Activated CD4-positive, CD25-positive, alpha-beta regulatory T cell (primary cell): ENCODE data around the gene LIN28A.

Experiments used
- DNase-seq, 4 experiments: peaks; one replicate each; lab custom pipeline; 2025; lab: John Stamatoyannopoulos, UW

The LIN28A gene

DNA sequence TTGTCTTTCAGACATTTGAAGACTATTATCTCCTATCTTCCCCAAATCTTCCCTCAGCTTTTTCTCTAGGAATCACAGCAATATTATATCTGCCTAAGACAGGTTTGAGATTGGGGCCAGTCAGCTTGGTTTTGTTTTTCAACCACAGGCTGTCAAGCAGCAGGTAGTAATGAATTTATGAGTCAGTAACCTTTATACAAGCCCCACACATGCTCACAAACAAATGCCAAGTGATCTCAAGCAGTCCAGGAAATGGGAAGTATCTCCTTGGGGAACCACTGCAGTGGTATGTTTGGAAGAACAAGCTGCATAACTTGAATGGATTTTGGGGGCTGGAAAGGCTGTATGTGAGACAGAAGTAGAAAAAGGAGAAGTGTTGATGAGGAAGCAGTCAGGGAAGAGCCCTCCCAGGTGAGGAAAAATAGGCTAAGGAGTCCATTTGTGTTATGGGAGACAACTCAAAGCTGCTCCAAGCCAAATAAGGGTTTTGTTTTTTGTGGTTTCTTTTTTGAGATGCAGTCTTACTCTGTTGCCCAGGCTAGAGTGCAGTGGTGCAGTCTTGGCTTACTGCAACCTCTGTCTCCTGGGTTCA is 23.6 kb downstream of the LIN28A start:
- no peak for DNase-seq

DNA sequence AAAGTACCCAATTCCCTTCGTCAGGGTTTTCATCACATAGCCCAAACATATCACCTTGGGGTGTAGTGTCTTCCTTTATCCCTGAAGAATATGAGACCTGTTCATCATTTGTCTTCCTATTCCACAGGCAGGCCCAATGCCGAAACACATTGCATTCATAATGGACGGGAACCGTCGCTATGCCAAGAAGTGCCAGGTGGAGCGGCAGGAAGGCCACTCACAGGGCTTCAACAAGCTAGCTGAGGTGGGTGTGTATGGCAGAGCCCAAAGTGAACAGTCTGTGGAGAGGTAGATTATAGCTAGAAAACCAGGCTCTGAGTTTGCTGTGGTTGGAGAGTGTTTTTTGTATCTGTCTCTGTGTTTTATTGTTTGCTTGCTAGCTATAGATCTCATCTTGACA is 27.4 kb downstream of the LIN28A start:
- no peak for DNase-seq

DNA sequence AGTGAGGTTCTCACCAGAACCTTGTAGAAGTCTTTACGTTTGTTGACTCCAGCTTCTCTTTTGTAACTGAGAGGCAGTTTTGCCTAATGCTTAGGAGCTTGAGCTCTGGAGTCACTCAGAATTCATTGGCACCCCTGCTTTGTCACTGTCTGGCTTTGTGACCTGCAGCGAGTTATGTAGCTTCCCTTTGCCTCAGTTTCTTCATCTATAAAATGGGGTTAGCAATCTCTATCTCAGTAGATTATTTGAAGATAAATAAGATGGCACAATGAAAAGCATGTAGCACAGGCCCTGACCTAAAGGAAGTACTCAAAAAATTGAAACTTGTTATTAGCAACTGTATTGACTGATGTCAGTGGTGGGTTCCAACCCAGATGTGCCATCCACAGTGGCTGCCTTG is 29.6 kb downstream of the LIN28A start:
- DNase-seq: no peak

DNA sequence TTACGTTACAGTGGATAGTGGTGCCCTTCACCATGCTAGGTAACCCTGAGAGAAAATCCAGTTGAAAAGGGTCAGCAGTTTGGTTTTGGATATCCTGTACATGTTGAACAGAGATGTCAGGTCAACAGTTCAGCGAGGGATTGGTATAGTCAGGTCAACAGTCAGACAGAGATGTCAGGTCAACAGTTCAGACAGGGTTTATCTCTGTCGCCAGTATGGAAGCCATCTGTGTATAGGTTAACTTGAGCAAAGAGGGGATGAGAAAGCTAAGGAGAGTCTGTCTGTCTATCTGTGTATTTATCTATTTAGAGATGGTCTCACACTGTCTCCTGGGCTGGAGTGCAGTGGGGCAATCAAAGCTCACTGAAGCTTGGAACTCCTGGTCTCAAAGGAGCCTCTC is 39.3 kb downstream of the LIN28A start:
- no peak for DNase-seq

DNA sequence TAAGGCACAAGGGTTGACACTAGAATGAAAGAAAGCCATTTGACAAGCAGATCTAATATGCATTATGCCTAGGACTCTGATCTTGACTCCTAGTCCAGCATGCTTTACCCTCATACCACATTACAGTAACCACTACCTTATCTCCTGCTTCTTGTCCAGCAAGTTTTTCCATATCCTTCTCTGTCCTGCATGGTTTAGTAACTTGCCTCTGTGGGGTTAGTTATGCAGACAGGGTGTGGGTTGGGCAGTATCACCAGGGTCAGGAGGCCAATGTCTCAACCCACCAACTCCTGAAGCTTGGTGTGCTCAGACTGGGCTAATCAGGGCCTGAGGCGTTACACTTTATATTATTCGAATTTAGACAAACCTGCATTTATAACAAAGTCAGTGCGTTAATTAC is 40.3 kb downstream of the LIN28A start:
- no peak for DNase-seq

DNA sequence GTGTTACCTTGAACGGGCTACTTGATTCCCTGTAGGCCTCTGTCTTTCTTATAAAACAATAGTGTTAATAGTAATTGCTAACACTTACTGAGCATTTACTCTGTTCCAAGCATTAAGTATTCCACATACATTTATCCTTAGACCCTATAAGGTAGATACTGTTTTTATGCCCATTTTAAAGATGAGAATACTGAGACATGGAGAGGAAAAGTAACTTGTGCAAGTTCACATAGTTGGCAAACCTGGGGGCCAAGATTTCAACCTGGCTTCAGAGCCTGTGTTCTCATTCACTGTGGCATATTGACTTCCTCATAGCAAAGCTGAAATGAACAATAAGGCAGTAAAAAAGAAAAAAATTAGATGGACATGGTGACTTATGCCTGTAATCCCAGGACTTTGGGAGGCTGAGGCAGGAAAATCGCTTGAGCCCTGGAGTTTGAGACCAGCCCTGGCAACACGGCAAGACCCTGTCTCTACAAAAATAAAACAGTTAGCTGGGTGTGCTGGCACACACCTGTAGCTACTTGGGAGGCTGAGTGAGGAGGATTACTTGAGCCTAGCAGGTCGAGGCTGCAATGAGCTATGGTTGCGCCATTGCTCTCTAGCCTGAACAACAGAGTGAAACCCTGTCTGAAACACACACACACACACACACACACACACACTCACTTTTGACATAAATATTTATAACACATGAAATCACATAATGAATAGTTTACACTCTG is 42.0 kb downstream of the LIN28A start:
- no peak for DNase-seq

DNA sequence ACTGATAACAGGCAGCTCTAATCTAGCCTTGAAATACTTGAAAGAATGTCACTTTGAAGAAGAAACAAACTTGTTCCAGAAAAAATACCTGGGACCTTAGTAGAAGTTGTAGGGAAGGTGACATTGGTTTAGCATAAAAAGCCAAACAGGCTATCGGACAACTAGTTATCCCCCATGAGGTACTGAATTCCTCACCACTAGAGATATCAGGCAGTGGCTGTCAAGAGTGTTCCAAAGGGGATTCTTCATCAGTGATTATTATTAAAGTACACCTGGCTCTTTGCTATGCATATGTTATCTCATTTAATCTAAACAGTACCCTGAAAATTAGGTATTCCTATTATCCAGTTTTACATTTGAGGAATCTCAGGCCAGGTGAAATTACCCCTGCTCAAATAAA is 48.5 kb downstream of the LIN28A start:
- no peak for DNase-seq

DNA sequence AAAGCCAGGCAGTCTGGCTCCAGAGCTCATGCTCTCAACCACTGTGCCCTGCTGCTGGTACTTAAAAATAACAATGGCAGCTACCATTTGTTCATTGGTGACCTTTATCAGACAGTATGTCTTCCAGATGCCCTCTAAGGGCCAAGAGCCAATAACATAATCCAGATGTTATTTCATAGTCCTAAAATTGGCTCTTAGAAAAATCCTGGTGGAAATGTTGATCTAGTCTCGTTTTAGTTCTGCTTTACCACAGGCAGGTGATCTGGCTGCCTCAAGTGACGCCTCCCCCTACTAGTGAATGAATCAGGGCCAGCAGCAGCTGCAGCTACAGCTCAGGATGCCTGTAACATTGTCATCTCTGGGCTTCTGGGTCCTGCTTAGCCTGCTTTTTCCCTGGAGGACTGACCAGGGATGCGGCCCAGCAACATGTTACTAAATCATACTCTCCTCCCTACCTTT is 49.0 kb downstream of the LIN28A start:
- no peak for DNase-seq

DNA sequence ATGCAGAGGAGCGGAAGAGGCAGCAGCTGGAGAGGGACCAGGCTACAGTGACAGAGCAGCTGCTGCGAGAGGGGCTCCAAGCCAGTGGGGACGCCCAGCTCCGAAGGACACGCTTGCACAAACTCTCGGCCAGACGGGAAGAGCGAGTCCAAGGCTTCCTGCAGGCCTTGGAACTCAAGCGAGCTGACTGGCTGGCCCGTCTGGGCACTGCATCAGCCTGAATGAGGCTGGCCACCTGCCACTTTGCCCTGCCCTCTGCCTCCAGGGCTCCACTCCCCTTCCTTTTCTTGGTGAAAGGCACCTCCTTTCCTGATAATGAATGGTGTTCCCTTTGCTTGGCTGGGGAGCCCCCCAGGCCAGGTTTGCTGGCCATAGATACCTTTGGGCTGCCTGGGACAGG is 58.3 kb downstream of the LIN28A start:
- no peak for DNase-seq

DNA sequence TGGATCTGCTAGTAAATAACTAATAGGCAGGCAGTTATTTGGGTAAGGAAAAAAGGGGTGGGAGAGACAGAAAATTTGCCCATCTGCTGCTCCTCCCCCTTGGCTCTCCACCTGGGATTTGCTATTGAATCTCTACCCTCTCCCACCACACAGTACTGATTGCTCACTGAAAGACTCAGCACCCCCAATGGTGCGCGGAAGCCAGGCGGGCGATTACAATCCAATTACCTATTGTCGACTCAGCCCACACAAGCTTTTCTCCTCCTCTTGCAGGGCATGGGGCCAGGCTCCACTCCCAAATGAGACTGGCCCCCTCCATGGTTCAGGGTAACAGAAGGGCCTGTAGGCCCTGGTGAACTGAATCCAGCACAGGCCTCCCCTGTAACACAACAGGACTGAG is 58.9 kb downstream of the LIN28A start:
- no peak for DNase-seq

DNA sequence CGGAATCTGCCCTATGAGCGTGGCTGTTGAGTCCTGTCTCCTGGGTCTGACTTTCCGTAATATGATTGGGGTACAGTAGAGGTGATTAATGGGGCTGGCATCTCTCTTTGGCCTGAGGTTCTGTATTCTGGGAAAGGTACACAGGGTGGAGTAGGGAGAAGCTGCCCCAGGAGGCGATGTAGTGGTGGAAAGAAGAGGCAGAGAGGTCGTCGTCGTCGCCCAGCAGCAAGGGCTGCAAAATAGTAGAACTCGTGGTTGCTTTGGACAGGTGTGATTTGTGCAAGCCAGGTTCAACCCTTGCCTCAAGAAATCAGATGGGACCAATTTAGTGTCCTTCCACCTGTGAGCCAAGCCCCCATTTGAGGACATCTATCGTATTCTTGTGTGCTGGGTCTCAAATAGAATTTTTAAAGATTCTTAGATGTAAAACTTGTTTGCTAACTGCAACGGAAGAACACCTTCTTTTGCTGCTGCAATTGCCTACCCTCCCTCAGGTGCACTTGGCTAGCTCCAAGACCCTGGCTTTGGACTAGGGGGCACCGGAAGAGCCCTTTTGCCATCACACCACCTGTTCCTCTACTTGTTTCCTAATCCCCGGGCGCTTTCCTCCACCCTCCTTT is 60.4 kb downstream of the LIN28A start:
- DNase-seq: no peak

DNA sequence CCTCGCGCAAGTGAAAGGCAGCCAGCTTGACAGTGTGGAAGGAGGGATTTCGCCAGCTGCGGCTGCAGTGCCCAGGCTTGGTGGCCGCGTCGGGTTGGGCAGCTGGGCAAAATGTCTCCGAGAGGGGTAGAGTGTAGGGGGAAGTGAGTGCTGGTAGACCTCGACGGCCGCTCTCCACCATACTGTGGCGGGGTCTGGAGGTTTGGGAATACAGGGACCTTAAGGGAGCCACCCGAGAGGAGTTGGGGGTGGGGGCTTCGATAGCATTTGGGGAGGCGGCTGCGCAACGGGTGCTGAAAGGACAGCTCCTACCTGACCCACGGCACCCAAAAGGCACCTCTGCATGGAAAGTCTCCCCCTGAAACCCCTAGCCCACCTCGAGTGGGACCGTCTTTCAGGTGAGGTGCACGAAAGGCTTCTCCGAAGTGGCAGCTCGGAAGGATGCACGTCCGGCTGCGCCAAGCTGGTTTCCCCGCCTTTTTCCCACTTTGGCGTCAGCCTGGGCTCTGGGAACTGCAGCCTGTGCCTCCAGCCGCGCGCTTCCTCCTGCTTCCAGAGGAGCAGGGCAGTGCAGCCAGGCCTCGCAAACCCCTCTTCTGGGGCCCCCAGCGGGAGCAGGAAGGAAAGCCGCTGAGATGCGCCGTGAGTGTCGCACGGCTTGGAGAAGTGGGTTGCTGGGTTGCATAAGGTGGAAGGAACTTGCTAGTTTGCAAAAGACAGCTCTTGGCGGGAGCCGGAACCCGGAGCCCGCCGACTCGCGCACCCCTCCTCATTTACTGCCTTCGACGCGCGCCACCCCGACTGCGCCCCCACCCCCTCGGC is 61.1 kb downstream of the LIN28A start:
- peak in 1 of 4 experiments; percentile 19 for DNase-seq

DNA sequence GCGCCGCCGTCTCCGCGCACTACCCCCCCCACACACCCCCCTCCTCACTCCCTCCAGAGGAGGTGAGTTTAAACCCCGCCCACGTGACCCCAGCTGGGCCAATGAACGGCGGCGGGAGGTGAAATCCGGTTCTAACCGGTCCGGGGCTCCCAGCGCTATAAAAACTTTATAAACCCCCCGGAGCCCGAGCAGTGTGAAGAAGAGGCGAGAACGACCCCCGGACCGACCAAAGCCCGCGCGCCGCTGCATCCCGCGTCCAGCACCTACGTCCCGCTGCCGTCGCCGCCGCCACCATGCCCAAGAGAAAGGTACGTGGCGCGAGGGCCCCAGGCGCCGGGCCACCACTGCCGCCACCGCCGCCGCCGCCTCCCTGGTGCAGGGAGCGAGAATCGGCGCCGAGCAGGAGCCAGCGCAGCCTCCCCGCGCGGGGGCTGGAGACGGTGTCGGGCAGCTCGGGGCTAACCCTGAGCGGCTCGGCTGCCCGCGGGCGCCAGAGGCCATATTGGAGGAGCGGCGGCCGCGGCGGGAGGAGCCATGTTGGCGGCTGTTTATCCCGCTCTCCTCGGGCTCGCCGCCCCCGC is 61.8 kb downstream of the LIN28A start, which contains the start of gene HMGN2:
TSS of gene HMGN2 (plus strand) at position 121 of the 581 bp plus-strand sequence. CDS start at position 294, 173 bp downstream.
- DNase-seq: peak; percentile 65 to 86 (median 77)

DNA sequence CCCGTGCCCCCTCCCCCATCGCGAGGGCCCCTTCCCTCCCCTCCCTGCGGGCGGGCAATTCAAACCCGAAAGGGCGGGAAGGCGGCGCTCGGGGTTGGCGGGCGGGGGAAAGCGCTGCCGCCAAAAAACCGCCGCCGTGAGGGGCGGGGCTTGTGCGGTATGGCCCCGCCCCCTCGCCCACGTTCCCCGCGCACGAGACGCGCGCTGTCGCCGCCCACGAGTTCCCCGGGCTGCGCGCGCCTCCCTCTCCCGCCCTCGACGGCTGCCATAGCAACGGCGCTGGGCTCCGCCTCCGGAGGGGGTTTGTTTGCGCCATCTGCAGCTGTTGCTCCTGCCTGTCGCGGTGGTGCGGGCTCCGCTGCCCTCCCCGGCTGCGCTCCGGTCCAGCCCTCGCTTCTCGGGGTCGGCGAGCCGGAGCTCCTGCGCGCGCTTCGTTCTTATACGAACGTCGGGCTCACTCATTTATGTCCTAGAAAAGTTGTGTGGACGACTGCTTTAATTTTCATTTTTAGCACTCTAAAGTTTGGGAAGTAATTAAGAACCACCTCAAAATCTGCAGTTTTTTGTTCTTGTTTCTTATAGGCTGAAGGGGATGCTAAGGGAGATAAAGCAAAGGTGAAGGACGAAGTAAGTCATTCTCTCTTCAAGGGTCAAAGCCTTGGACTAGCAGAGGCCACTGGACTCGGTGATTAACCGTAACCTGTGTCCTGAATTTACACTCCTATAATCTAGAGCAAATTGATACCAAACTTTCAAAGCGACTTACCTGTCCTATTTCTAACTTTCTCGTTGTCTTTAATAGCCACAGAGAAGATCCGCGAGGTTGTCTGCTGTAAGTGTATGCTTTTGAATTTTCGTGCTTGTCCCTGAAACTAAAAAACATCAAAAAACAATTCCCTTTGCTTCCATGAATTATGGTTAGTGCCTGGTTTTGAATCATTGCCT is 62.6 kb downstream of the LIN28A start:
- peak; percentile 89 to 96 (median 94) for DNase-seq

DNA sequence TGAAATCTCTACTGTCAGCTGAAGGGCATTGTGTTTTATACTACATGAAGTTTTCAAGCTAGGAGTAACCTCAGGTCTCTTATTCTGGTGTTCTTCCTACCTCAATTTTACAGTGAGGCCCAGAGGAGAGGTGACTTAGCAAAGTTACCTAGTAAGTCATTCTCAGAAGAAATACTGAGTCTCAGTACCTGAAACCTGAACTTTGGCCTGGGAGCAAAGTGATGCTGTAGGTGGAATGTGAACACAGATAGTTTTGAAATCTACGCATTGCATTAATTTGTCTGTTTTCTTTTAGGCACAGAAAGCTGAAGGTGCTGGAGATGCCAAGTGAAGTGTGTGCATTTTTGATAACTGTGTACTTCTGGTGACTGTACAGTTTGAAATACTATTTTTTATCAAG is 64.2 kb downstream of the LIN28A start:
- no peak for DNase-seq

DNA sequence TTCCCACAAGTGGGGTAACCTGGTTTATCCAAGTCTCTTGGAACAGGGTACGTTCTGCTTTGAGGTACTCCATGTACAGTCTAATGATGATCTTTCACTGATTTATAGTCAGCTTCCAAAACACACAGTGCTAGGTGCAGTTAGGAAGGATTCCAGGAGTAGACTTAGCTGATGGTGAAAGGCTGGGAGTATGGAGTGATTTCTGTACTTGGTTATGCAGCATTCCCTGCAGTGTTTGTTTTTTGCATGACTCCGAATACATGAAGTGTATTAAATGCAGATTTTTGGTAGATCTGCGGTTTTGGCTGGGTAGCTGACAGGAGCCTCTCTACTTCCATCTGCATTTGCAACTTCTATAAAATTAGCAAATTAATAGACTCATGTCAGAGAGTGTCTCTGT is 65.4 kb downstream of the LIN28A start:
- DNase-seq: no peak

DNA sequence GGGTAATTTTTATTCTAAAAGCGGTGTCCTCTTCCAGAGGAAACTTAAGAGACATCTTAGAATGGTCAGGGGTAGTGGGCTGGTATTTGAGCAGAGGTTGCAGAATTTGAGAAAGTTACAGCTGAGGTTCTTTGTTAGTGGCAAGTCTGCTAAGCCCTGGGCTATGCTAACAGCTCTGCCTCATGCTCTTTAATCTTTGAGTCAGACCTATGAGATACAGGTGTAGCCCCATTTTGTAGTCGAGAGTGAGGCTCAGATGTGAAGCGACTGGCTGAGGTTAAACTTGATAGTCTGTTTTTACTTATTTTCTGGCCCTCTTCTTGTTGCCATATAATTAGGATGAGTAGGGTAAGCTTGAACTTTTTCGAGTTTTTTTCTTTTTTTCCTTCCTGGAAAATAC is 66.3 kb downstream of the LIN28A start:
- no peak for DNase-seq

DNA sequence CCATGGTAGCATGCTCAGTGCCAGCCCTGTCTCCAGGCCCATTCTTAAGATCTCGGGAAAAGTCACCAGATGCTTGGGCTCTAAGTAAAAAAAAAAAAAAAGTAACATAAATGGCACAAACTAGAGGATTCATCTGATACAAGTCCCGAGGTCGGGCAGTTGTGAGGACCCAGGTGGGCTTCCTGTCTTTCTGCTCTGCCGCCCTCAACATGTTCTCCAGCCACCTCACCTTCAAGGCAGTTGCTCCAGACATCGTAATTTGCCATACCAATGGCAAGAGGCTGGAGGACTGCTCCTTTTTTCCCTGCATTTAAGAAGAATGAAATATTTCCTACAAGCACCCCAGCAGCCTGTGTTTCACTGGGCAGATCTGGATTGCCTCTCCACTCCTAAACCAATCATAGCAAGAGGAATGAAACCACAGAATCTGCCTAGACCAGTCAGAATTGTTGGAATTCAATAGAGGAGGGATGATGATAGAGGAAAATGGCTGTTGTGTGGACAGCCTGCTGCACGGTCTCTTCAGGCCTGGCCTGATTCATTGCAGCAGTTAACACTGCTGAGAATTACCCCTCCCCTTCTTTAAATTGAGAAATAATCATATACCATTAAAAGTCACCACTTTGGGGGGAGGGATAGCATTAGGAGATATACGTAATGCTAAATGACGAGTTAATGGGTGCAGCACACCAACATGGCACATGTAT is 67.0 kb downstream of the LIN28A start:
- DNase-seq: no peak

DNA sequence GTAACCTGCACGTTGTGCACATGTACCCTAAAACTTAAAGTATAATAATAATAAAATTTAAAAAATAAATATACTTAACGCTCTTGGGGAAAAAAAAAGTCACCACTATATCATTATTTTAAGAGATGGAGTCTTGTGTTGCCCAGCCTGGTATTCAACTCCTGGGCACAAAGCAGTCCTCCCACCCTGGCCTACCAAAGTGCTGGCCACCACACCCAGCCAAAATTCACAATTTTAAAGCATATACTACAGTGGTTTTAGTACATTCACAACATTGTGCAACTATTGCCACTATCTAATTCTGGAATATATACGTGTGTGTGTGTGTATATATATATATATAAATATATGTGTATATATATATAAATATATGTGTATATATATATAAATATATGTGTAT is 67.5 kb downstream of the LIN28A start:
- no peak for DNase-seq

DNA sequence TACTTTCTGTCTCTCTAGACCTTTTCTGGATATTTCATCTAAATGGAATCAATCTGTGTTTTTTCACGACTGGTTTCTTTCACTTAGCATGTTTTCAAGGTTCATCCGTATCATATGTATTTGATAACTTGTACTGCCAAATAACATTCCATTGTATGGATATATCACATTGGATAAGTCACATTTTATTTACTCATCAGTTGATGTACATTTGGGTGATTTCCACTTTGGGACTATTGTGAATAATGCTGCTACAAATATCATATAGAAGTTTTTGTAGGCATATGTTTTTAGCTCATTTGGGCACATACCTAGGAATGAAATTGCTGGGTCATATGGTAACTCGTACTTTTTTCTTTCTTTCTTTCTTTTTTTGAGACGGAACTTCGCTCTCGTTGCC is 68.4 kb downstream of the LIN28A start:
- DNase-seq: no peak
